ENCODE results near the gene PLA2G4E. TPM values are rescaled to one million over a fixed set of nuclear protein-coding genes. Genes with fewer than 3 reads are reported as not detected.

PLA2G4E gene
- total and polyA plus RNA-seq, 9 of the 15 experiments (the other 6 are each of a cell fraction or from before 2014, with no cell fraction given): 0.03 TPM; not detected in 8

DNA sequence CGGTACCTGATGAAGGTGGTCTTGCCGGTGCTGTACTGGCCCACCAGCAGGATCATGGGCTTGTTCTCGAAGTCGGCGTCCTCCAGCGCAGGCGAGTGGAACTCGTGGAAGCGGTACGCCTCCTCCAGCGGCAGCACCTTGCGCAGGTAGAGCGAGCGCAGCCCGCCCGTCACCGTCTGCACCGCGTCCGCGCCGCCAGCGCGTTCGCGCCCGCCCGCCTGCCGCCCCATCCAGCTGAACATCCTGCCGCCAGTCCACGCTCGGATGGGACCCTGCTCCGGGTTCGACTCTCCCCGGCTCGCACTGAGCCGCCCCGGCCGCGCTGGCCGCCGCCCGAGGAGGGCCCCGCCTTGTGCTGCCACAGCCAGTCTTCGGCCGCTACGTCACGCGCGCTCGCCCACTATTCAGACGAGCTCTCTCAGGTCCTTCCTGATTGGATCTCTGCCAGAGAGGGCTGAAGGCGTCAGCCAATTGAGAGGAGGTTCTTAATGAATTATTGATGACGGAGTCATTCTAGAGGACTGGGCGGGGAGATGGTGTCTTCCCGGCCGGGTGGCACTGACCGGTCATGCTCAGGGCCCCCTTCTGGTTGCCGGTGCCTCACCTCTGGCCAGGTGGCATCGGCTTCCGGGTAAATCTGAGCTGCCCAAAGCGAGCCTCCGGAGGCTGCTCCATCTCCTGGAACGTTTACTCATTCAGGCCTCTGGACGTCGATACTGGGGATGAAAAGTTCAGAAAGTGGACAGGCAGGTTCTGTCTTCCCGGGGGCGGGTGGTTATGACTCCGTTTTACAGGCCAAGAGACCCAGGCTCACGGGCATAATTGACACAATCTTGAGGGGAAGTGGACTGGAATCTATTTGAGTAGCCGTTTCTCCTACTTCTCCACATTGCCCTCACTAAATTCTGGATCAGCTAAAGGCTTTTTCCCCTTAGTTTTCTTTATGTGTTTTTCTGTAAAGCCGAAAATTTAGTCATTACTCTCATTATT is 48.3 kb downstream of the PLA2G4E start, which contains the start of gene EHD4 (continued):
- no peak for TF ChIP-seq ZNF57 (CRISPR knock-in tag; IDR thresholded peaks at IDR 0.05)
- no peak for TF ChIP-seq HDAC8 (tag; IDR thresholded peaks at IDR 0.05)
- peak; percentile 80 for TF ChIP-seq SAP30 (IDR thresholded peaks at IDR 0.05; ENCODE audit: borderline replicate concordance, insufficient read depth, low read depth, low read length, poor library complexity, severe bottlenecking)
- peak; percentile 80 for TF ChIP-seq ELF1 (tag; IDR thresholded peaks at IDR 0.05)
- peak; percentile 58 for TF ChIP-seq TAF1 (IDR thresholded peaks at IDR 0.05; ENCODE audit: control insufficient read depth, extremely low read depth, insufficient read depth, low read length, severe bottlenecking)
- no peak for TF ChIP-seq PRMT5 (CRISPR knock-in tag; IDR thresholded peaks at IDR 0.05)
- TF ChIP-seq TAL1 (IDR thresholded peaks at IDR 0.05): no peak
- TF ChIP-seq, protein P1, sequence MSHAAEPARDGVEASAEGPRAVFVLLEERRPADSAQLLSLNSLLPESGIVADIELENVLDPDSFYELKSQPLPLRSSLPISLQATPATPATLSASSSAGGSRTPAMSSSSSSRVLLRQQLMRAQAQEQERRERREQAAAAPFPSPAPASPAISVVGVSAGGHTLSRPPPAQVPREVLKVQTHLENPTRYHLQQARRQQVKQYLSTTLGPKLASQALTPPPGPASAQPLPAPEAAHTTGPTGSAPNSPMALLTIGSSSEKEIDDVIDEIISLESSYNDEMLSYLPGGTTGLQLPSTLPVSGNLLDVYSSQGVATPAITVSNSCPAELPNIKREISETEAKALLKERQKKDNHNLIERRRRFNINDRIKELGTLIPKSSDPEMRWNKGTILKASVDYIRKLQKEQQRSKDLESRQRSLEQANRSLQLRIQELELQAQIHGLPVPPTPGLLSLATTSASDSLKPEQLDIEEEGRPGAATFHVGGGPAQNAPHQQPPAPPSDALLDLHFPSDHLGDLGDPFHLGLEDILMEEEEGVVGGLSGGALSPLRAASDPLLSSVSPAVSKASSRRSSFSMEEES (CRISPR knock-in tag; IDR thresholded peaks at IDR 0.05): no peak
- TF ChIP-seq MEF2A (IDR thresholded peaks at IDR 0.05; ENCODE audit: control insufficient read depth, low read depth, low read length): no peak
- no peak for TF ChIP-seq GABPB1 (CRISPR knock-in tag; IDR thresholded peaks at IDR 0.05)
- TF ChIP-seq RBM14 (IDR thresholded peaks at IDR 0.05; ENCODE audit: borderline replicate concordance, insufficient read depth, low read depth, low read length): no peak
- no peak for TF ChIP-seq LEF1 (IDR thresholded peaks at IDR 0.05)
- no peak for TF ChIP-seq TSC22D4 (tag; IDR thresholded peaks at IDR 0.05)
- no peak; the same call in 1 of the 2 replicates for TF ChIP-seq SIN3B (IDR thresholded peaks at IDR 0.05; ENCODE audit: low read depth)
- no peak for TF ChIP-seq ZNF717 (CRISPR knock-in tag; IDR thresholded peaks at IDR 0.05)
- TF ChIP-seq NCOA6 (IDR thresholded peaks at IDR 0.05): no peak
- TF ChIP-seq WHSC1 (IDR thresholded peaks at IDR 0.05; ENCODE audit: low read length): no peak
- TF ChIP-seq, protein P2, sequence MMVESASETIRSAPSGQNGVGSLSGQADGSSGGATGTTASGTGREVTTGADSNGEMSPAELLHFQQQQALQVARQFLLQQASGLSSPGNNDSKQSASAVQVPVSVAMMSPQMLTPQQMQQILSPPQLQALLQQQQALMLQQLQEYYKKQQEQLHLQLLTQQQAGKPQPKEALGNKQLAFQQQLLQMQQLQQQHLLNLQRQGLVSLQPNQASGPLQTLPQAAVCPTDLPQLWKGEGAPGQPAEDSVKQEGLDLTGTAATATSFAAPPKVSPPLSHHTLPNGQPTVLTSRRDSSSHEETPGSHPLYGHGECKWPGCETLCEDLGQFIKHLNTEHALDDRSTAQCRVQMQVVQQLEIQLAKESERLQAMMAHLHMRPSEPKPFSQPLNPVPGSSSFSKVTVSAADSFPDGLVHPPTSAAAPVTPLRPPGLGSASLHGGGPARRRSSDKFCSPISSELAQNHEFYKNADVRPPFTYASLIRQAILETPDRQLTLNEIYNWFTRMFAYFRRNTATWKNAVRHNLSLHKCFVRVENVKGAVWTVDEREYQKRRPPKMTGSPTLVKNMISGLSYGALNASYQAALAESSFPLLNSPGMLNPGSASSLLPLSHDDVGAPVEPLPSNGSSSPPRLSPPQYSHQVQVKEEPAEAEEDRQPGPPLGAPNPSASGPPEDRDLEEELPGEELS (CRISPR knock-in tag; IDR thresholded peaks at IDR 0.05; ENCODE audit: borderline replicate concordance): 0 out of 2 replicates have a peak, but pooled peaks have one; percentile 21
- no peak for TF ChIP-seq HNRNPK (IDR thresholded peaks at IDR 0.05; ENCODE audit: low read depth, low read length, poor library complexity, severe bottlenecking)
- TF ChIP-seq, protein P3, sequence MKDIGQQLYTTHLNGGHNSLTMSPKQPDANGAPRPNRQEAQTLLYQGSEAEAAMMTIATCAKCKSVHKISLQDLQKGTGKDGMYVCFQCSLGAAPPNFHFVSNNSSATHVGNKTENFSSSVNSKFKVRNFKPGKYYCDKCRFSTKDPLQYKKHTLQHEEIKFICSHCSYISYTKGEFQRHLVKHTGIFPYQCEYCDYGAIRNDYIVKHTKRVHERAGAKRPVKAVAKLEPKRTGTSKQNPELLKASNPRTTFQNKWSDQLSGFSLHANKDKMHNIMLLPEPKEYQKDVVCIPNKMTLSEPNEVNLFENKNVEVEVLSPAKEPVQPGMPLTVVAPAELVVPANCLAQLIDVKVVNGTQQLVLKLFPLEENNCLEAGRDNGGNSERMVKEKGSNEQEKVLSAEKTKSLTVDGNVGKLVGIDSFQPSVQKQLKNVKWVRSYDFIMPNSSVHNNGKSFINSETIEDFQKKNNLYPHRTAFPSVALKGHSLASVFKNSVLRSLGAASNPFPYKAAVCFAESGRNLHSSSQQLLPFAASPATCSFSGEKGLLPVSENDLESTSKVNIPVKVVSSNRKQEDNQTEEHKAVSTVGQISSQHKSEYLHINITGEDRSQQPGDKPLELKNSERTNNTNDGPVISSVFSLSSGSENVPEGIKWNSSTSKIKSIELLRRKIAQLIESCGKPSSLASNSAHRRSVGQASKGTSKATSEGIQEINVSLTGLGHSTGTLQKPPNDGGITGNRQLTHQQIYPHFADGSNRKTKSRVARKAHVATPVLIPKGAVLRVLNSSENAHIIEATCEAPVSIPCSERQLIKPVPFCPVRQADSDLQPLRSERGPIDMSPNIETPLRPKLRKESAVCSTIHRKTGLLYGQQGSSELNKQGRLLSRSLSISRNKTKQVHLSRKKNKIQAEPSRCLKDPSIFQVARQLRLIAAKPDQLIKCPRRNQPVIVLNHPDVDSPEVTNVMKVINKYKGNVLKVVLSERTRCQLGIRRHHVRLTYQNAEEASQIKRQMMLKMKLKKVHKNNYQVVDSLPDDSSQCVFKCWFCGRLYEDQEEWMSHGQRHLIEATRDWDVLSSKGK (CRISPR knock-in tag; IDR thresholded peaks at IDR 0.05): no peak
- TF ChIP-seq NFXL1 (CRISPR knock-in tag; IDR thresholded peaks at IDR 0.05): no peak
